ENCODE data around the gene CCDC192. TPM values are rescaled to one million over a fixed set of nuclear protein-coding genes. Genes with fewer than 3 reads are reported as not detected.

The CCDC192 gene
- total RNA-seq, 1 donor from 2014 or later = not detected

- no peaks in the 10 kb centered on the region for H3K36me3 ChIP-seq (ENCODE audit: control insufficient read depth, insufficient read depth, low read length)
- no peak overlapping the region for H3K4me3 ChIP-seq (ENCODE audit: low read depth, low read length)
- H3K27me3 ChIP-seq (ENCODE audit: control insufficient read depth, insufficient read depth, low read length) = no peaks in the 10 kb centered on the region
- no peak for TF ChIP-seq CTCF (IDR thresholded peaks at IDR 0.05; ENCODE audit: insufficient read depth, low read length, poor library complexity, severe bottlenecking)
- DNase-seq (ENCODE audit: low read depth) = no peak
Measured at GRCh38 chr5:127834554-127834953, 131.4 kb downstream of the CCDC192 start.

- H3K27me3 ChIP-seq (ENCODE audit: control insufficient read depth, insufficient read depth, low read length) = no peaks in the 10 kb centered on the region
- DNase-seq (ENCODE audit: low read depth) = no peak
- H3K4me3 ChIP-seq (ENCODE audit: low read depth, low read length) = no peak overlapping the region
- no peaks in the 10 kb centered on the region for H3K36me3 ChIP-seq (ENCODE audit: control insufficient read depth, insufficient read depth, low read length)
- TF ChIP-seq CTCF (IDR thresholded peaks at IDR 0.05; ENCODE audit: insufficient read depth, low read length, poor library complexity, severe bottlenecking) = no peak
Measured at GRCh38 chr5:127838661-127839060, 135.5 kb downstream of the CCDC192 start.

GRCh38 chr5:127839072-127839471 lies 135.9 kb downstream of the CCDC192 start:
- no peak for TF ChIP-seq CTCF (IDR thresholded peaks at IDR 0.05; ENCODE audit: insufficient read depth, low read length, poor library complexity, severe bottlenecking)
- Histone ChIP-seq H3K27me3 (ENCODE audit: control insufficient read depth, insufficient read depth, low read length) (no peaks in the 10 kb centered on the region), H3K36me3 (ENCODE audit: control insufficient read depth, insufficient read depth, low read length) (no peaks in the 10 kb centered on the region), H3K4me3 (ENCODE audit: low read depth, low read length) (no peak overlapping the region)
- no peak for DNase-seq (ENCODE audit: low read depth)

GRCh38 chr5:127839496-127840197 lies 136.5 kb downstream of the CCDC192 start:
- DNase-seq (ENCODE audit: low read depth) = no peak
- no peak overlapping the region for H3K4me3 ChIP-seq (ENCODE audit: low read depth, low read length)
- no peak for TF ChIP-seq CTCF (IDR thresholded peaks at IDR 0.05; ENCODE audit: insufficient read depth, low read length, poor library complexity, severe bottlenecking)
- H3K36me3 ChIP-seq (ENCODE audit: control insufficient read depth, insufficient read depth, low read length) = no peaks in the 10 kb centered on the region
- H3K27me3 ChIP-seq (ENCODE audit: control insufficient read depth, insufficient read depth, low read length) = no peaks in the 10 kb centered on the region

- TF ChIP-seq CTCF (IDR thresholded peaks at IDR 0.05; ENCODE audit: insufficient read depth, low read length, poor library complexity, severe bottlenecking) = no peak
- Histone ChIP-seq H3K4me3 (ENCODE audit: low read depth, low read length) (no peak overlapping the region), H3K36me3 (ENCODE audit: control insufficient read depth, insufficient read depth, low read length) (no peaks in the 10 kb centered on the region), H3K27me3 (ENCODE audit: control insufficient read depth, insufficient read depth, low read length) (no peaks in the 10 kb centered on the region)
- DNase-seq (ENCODE audit: low read depth) = no peak
Measured at GRCh38 chr5:127840198-127840524, 137.0 kb downstream of the CCDC192 start.

- DNase-seq (ENCODE audit: low read depth) = no peak
- TF ChIP-seq CTCF (IDR thresholded peaks at IDR 0.05; ENCODE audit: insufficient read depth, low read length, poor library complexity, severe bottlenecking) = no peak
- Histone ChIP-seq H3K27me3 (ENCODE audit: control insufficient read depth, insufficient read depth, low read length) (no peaks in the 10 kb centered on the region), H3K4me3 (ENCODE audit: low read depth, low read length) (no peak overlapping the region), H3K36me3 (ENCODE audit: control insufficient read depth, insufficient read depth, low read length) (no peaks in the 10 kb centered on the region)
Measured at GRCh38 chr5:127840809-127841208, 137.6 kb downstream of the CCDC192 start.

Measured in kidney epithelial cell (primary cell).